Spleen (tissue), 11 donors: Measurements from ENCODE around the gene CASP3. TPM values are rescaled to one million over a fixed set of nuclear protein-coding genes. Genes with fewer than 3 reads are reported as not detected.
"Not testable (repeated sequence)": the region's sequence is repeated elsewhere in the genome, so short reads cannot be mapped to it uniquely, and the experiment has no call there.

Experiments used
- DNase-seq: peaks from one replicate; pipeline ENCODE4 v3.0.0-alpha.2; 2020
- H3K27ac ChIP-seq, 8 donors: fragments of 200-600 bp; sonication (generic) in 7 of 8; 1 replicate in 4 of 8; 2 replicates in 4 of 8; pipeline versions ENCODE4 v1.5.0 to v1.8.0; 2016 to 2021; ENCODE audit warnings: inconsistent platforms in 4 of 8, mild to moderate bottlenecking in 4 of 8, moderate library complexity in 1 of 8
- H3K27me3 ChIP-seq, 7 donors: fragments of 200-600 bp; sonication (generic) in 6 of 7; replicated peaks in 1 of 7; 1 replicate in 4 of 7; 2 replicates in 3 of 7; pipeline versions ENCODE4 v1.5.0 to v1.8.0; 2016 to 2021; ENCODE audit warnings: inconsistent platforms in 3 of 7, mild to moderate bottlenecking in 1 of 7
- H3K36me3 ChIP-seq, 6 donors: fragments of 200-600 bp; sonication (generic) in 5 of 6; 1 replicate in 4 of 6; 2 replicates in 2 of 6; pipeline versions ENCODE4 v1.5.0 to v1.8.0; 2016 to 2021; ENCODE audit warnings: inconsistent platforms in 2 of 6
- H3K4me1 ChIP-seq, 6 donors: fragments of 200-600 bp; sonication (generic) in 5 of 6; 1 replicate in 3 of 6; 2 replicates in 3 of 6; pipeline versions ENCODE4 v1.5.0 to v1.8.0; 2016 to 2021; ENCODE audit warnings: inconsistent platforms in 3 of 6
- H3K4me3 ChIP-seq, 8 donors: fragments of 200-600 bp; sonication (generic) in 7 of 8; 1 replicate in 4 of 8; 2 replicates in 4 of 8; pipeline versions ENCODE4 v1.5.0 to v1.8.0; 2016 to 2021; ENCODE audit warnings: inconsistent platforms in 4 of 8, mild to moderate bottlenecking in 4 of 8, moderate library complexity in 2 of 8
- H3K9me3 ChIP-seq, 8 donors: fragments of 200-600 bp; sonication (generic) in 7 of 8; 1 replicate in 4 of 8; 2 replicates in 4 of 8; pipeline versions ENCODE4 v1.5.0 to v1.8.0; 2016 to 2021; ENCODE audit warnings: inconsistent platforms in 4 of 8
- CTCF ChIP-seq, 11 experiments: fragments of 200-600 bp in 7 of 11; fragments of 450-650 bp in 4 of 11; sonication (generic) in 4 of 11; IDR thresholded peaks in 8 of 11; conservative IDR thresholded peaks in 3 of 11; 1 replicate in 7 of 11; 2 replicates in 4 of 11; pipeline versions ENCODE4 v1.4.0 to v1.8.0; 2016 to 2021; ENCODE audit warnings: antibody characterized with exemption in 11 of 11, inconsistent platforms in 4 of 11, mild to moderate bottlenecking in 1 of 11
- POLR2A ChIP-seq, 3 donors: fragments of 450-650 bp; IDR thresholded peaks; one replicate each; pipeline ENCODE4 v1.5.1; 2017; ENCODE audit warnings: antibody characterized with exemption in 3 of 3, mild to moderate bottlenecking in 1 of 3
- POLR2AphosphoS5 ChIP-seq, 3 donors: sonication (generic); formaldehyde crosslinking; IDR thresholded peaks; one replicate each; pipeline ENCODE4 v1.5.1; 2017; ENCODE audit warnings: antibody characterized with exemption in 3 of 3
- WGBS, 5 donors: extraction: QIAGEN DNeasy Blood & Tissue Kit in 3 of 5; methylation state at CpG; one replicate each; pipeline versions ENCODE4 v1.1.5 to v1.1.7; 2013 to 2018; 5-methylcytosine and 5-hydroxymethylcytosine counted together
- intact Hi-C: fragments of 100-400 bp; cut with DNase I; formaldehyde crosslinking; loops from one replicate; pipeline ENCODE4 v1.15.0; 2023; ENCODE audit warnings: low total_unique reads
- polyA plus RNA-seq, 3 donors: library from polyadenylated mRNA; stranded (reverse); fragments of 200-250 nt; gene quantifications; one replicate each; pipeline ENCODE4 v1.2.1, GENCODE V29; 2013
- total RNA-seq, 7 donors: library from RNA; depleted of rRNA in 3 of 7; stranded (reverse); fragments of >200 nt in 3 of 7; fragmentation: NEBNext Ultra II Directional in 4 of 7; extraction: Animal tissue kit (Norgen Biotek cat#: 25700) in 4 of 7; gene quantifications; one replicate each; pipeline versions ENCODE4 v1.1.0 to v1.2.1, GENCODE V29; 2016 to 2021
- donor health status: healthy with polysubstance abuse.
- donor health status: DM: no; HTN: no; CAD: no; lungs with moderate emphysema.
- donor health status: DM: no; HTN: no; CAD: no.
- donor health status: Bipolar disorder and iron deficiency.
- donor health status: healthy.
- donor health status: DM: no; HTN: no; CAD: no.
- donor health status: DM: yes; HTN: yes; CAD: no.

CASP3 gene
- total and polyA plus RNA-seq, 10 donors: 12.1 to 48.3 (median 29.7) TPM

- TF ChIP-seq CTCF (IDR thresholded peaks at IDR 0.05 in 8 of 11, conservative IDR thresholded peaks at IDR 0.05 in 3 of 11) (no peak), POLR2AphosphoS5 (IDR thresholded peaks at IDR 0.05) (peak in 2 of 3 donors; percentile 25 to 40), POLR2A (IDR thresholded peaks at IDR 0.05) (no peak)
- no peak for DNase-seq
- Histone ChIP-seq H3K9me3 (peaks cover 0 to 8% (median 7%) of the 10 kb centered on the region in 8 donors), H3K27me3 (peaks cover 0 to 7% (median 0%) of the 10 kb centered on the region in 7 donors), H3K4me1 (peaks cover 0 to 25% (median 8%) of the 10 kb centered on the region in 6 donors), H3K27ac (no peak overlapping the region), H3K4me3 (no peak overlapping the region), H3K36me3 (no peaks in the 10 kb centered on the region)
- intact Hi-C loops: no loop called here
- WGBS, 5 donors: 67 to 87% (median 80%) methylated on average over 12 of the region's 12 CpGs
Observed at GRCh38 chr4:184598753-184599491, 50.3 kb downstream of the CASP3 start.

GRCh38 chr4:184596617-184597185, 52.5 kb downstream of the CASP3 start:
- TF ChIP-seq POLR2A (IDR thresholded peaks at IDR 0.05) (no peak), POLR2AphosphoS5 (IDR thresholded peaks at IDR 0.05) (no peak), CTCF (IDR thresholded peaks at IDR 0.05 in 8 of 11, conservative IDR thresholded peaks at IDR 0.05 in 3 of 11) (no peak)
- Histone ChIP-seq H3K27ac (peak overlapping the region in 5 of 8 donors; percentile 11 to 65 (median 60)), H3K27me3 (peaks cover 0 to 7% (median 0%) of the 10 kb centered on the region in 7 donors), H3K9me3 (no peaks in the 10 kb centered on the region), H3K4me3 (no peak overlapping the region), H3K4me1 (peaks cover 0 to 30% (median 8%) of the 10 kb centered on the region in 6 donors), H3K36me3 (no peaks in the 10 kb centered on the region)
- intact Hi-C loops: no loop called here
- DNase-seq: no peak
- 62 to 73% (median 71%) methylated on average over 5 of the region's 5 CpGs for WGBS, 5 donors

- no peak for DNase-seq
- H3K4me3 ChIP-seq: no peak overlapping the region
- peak overlapping the region in 6 of 8 donors; percentile 22 to 65 (median 56) for H3K27ac ChIP-seq
- H3K4me1 ChIP-seq: peaks cover 0 to 30% (median 8%) of the 10 kb centered on the region in 6 donors
- H3K27me3 ChIP-seq: peaks cover 0 to 4% (median 0%) of the 10 kb centered on the region in 7 donors
- intact Hi-C loops: no loop called here
- TF ChIP-seq POLR2AphosphoS5 (IDR thresholded peaks at IDR 0.05) (peak in 1 of 3 donors; percentile 29), POLR2A (IDR thresholded peaks at IDR 0.05) (no peak)
- no peaks in the 10 kb centered on the region for H3K9me3 ChIP-seq
- WGBS, 5 donors: 56 to 75% (median 70%) methylated on average over 8 of the region's 8 CpGs
- H3K36me3 ChIP-seq: no peaks in the 10 kb centered on the region
Observed at GRCh38 chr4:184596044-184596616, 53.1 kb downstream of the CASP3 start.

- Histone ChIP-seq H3K27ac (no peak overlapping the region), H3K4me1 (peaks cover 0 to 30% (median 8%) of the 10 kb centered on the region in 6 donors), H3K27me3 (no peaks in the 10 kb centered on the region), H3K4me3 (no peak overlapping the region), H3K9me3 (no peaks in the 10 kb centered on the region), H3K36me3 (no peaks in the 10 kb centered on the region)
- intact Hi-C loops: no loop called here
- no peak for DNase-seq
- 89 to 95% (median 93%) methylated on average over 5 of the region's 5 CpGs for WGBS, 5 donors
- TF ChIP-seq POLR2AphosphoS5 (IDR thresholded peaks at IDR 0.05): no peak
Observed at GRCh38 chr4:184595430-184595829, 53.8 kb downstream of the CASP3 start.

GRCh38 chr4:184593461-184593860, 55.8 kb downstream of the CASP3 start:
- H3K9me3 ChIP-seq: no peaks in the 10 kb centered on the region
- no peaks in the 10 kb centered on the region for H3K36me3 ChIP-seq
- intact Hi-C loops: no loop called here
- no peaks in the 10 kb centered on the region for H3K27me3 ChIP-seq
- no peak for TF ChIP-seq POLR2AphosphoS5 (IDR thresholded peaks at IDR 0.05)
- no peak for TF ChIP-seq POLR2A (IDR thresholded peaks at IDR 0.05)
- TF ChIP-seq CTCF (IDR thresholded peaks at IDR 0.05 in 8 of 11, conservative IDR thresholded peaks at IDR 0.05 in 3 of 11): no peak
- peaks cover 0 to 17% (median 8%) of the 10 kb centered on the region in 6 donors for H3K4me1 ChIP-seq
- H3K27ac ChIP-seq: peak overlapping the region in 2 of 8 donors; percentile 29 to 33
- no peak for DNase-seq
- 77 to 87% (median 85%) methylated on average over 6 of the region's 6 CpGs for WGBS, 5 donors
- no peak overlapping the region for H3K4me3 ChIP-seq

- H3K27ac ChIP-seq, H3K9me3 ChIP-seq, H3K4me3 ChIP-seq, H3K36me3 ChIP-seq, intact Hi-C loops, DNase-seq, H3K27me3 ChIP-seq: not testable (repeated sequence)
- H3K4me1 ChIP-seq: peaks cover 0 to 15% (median 7%) of the 10 kb centered on the region in 6 donors
- 93 to 99% (median 96%) methylated on average over 23 to 39 of the region's 39 CpGs for WGBS, 5 donors
Observed at GRCh38 chr4:184591747-184592270, 57.4 kb downstream of the CASP3 start.
